ENCODE results near the gene NEMP2.

NEMP2 gene

DNA sequence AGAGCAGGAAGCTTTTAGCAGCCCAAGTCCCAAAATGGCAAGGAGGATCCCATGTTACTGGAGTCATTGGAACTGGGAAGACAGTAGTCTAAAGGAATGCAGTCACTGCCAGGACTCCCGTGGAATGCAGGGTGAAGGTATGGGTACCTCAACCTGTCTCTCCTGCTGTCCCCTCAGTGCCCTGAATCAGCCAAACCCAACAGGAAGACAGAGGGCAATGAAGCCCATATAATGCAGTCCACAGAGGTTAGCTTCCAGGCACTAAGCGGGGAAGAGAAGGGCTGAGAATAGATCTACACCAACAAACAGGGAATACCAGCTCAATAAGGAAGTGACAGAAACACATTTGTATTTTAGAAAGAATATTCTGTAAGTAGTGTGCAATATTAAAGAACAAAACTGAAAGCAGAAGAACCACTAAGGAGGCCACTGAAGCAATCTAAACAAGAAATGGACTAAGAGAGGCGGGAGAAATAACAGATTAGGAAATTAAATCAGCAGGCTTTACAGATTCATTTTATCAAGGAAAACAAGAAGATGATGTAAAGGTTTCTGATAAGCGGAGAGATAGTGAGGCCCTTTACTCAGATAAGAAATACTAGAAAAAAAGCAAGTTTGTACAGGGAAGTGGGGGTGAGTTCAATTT lies 8.3 kb downstream of the NEMP2 start:
- H3K27ac ChIP-seq = no peak overlapping the region
- TF ChIP-seq, protein P1, sequence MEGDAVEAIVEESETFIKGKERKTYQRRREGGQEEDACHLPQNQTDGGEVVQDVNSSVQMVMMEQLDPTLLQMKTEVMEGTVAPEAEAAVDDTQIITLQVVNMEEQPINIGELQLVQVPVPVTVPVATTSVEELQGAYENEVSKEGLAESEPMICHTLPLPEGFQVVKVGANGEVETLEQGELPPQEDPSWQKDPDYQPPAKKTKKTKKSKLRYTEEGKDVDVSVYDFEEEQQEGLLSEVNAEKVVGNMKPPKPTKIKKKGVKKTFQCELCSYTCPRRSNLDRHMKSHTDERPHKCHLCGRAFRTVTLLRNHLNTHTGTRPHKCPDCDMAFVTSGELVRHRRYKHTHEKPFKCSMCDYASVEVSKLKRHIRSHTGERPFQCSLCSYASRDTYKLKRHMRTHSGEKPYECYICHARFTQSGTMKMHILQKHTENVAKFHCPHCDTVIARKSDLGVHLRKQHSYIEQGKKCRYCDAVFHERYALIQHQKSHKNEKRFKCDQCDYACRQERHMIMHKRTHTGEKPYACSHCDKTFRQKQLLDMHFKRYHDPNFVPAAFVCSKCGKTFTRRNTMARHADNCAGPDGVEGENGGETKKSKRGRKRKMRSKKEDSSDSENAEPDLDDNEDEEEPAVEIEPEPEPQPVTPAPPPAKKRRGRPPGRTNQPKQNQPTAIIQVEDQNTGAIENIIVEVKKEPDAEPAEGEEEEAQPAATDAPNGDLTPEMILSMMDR (conservative IDR thresholded peaks at IDR 0.05) = no peak

DNA sequence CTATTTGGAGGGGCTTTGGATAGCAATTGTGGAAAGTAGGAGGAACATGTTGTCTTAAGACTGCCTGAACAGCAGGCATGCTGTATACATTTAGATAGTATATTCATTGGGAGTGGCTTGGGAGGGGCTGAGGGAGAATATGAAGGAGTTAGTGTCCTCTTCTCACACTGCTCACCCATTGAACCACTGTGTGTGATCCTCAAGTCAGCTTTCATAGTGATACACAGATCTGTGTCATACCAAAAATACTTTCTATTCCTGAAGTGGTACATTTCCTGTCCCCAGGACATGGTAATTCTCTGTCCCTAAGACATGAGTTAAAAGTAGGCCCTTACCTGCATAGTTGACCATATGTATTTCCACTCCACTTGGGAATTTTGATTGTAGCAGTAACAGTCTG lies 9.6 kb downstream of the NEMP2 start:
- H3K27ac ChIP-seq = no peak overlapping the region
- TF ChIP-seq, protein P1 (conservative IDR thresholded peaks at IDR 0.05) = no peak

DNA sequence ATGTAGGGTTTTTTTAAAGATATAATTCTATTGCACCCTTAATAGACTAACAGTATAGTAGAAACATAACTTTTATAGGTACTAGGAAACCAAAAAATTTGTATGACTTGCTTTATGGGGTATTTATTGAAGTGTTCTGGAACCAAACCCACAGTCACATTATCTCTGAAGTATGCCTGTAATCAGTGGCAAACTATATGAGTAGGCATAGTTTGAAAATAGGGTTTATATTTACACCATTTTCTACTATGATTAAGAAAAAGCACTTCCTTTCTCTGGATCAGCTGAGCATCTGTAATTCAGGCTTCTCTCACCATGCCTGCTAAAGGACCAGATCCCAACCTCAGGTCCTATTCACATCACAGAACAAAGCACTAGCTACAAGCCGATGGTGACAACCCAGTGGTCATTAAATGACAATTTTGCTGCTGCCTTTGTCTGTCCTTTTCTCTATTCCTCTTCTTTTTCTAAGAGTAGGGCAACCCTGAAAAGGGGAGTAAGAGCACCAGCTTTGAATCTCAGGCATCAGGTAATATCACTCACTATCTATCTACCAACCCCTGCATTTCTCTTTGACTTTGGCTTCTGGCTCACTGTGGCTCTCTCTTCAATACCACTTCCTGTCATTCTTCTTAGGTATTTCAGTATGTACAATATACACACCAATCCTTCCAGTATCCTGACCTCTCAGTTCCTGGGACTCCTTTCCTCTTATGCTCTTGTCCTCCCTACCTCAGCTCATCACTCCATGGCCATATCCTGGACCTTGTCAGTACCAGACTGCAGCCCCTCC lies 14.4 kb downstream of the NEMP2 start:
- TF ChIP-seq, protein P1 (conservative IDR thresholded peaks at IDR 0.05) = no peak
- H3K27ac ChIP-seq = no peak overlapping the region

DNA sequence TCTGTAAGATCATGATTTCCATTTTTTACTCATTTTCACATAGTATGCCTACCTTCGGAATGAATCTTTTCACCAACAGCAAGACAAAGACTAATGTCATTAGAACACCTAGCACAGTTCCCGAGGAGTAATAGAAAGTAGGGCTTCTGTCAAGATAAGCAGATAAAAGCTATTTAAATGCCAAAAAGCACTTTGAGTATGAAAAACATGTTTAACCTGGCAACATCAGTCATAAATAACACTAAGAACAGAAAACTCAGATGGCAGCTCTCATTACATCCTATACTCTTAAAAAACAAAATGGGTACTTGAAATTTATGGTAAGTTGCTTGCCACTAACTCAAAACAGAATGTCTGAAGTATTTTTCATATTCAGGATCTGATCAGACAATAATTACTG lies 17.1 kb downstream of the NEMP2 start:
- TF ChIP-seq, protein P1 (conservative IDR thresholded peaks at IDR 0.05) = no peak
- no peak overlapping the region for H3K27ac ChIP-seq

DNA sequence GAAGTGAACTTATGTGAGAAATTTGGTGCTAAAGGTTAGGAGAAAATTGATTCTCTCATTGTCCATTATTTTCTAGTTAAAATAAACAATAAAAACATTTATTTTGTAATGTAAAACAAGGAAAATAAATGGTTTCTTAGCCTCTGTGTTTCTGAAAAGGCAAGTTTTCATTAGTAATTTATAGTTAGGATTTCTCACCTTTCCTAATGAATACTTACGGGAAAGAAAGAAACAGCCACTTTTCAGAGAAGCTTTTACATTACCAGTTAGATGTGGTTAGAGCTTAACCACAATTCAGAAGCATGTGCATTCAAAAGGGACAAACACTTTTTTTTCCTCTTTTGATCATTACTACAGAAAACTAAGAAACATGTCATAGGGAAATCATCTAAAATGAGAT lies 18.8 kb downstream of the NEMP2 start:
- H3K27ac ChIP-seq = no peak overlapping the region
- TF ChIP-seq, protein P1 (conservative IDR thresholded peaks at IDR 0.05) = no peak

DNA sequence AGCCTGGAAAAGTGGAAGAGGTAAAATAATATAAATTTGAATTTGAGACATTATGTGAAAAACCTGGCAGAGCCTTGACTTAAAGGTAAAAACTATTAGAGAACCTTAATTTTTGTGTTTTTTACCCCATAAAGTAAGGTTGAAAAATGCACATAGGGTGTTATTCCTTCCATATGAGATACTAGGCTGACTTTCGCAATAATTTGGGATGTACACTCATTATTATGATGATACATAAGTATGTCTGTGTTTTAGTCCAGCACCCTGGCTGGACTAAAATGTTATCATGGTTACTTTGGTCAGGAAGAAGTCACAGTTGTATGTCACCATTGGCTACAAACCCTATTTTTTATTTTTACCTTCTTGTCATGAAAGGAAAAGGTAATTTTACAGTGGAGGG lies 19.8 kb downstream of the NEMP2 start:
- TF ChIP-seq, protein P1 (conservative IDR thresholded peaks at IDR 0.05) = no peak

DNA sequence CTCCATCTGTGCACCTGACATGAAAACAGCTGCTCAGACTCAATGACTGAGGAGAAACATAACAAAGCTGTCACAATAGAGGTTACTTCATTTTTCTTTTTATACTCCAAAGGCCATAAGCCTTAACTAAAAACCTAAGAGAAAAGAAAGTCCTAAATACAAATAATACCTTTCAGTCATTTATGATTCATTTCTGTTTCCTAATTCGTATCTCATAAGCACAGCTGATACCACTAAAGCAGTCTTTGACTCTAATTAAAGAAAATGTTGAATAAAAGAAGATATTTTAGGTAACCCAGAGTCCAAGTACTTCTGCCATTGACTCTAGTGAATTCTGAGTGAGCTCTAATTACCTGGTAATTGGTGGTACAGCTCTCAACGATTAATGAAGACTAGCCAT lies 20.6 kb downstream of the NEMP2 start:
- no peak overlapping the region for H3K27ac ChIP-seq
- TF ChIP-seq, protein P1 (conservative IDR thresholded peaks at IDR 0.05) = no peak

More for the DNA sequence above, 19.8 kb downstream of the NEMP2 start:
- H3K27ac ChIP-seq = no peak overlapping the region
